Measurements from ENCODE around the gene PRDM16. TPM values are rescaled to one million over a fixed set of nuclear protein-coding genes. Genes with fewer than 3 reads are reported as not detected.

The PRDM16 gene
- total RNA-seq, 1 donor from 2014 or later = 5.6 TPM

DNA sequence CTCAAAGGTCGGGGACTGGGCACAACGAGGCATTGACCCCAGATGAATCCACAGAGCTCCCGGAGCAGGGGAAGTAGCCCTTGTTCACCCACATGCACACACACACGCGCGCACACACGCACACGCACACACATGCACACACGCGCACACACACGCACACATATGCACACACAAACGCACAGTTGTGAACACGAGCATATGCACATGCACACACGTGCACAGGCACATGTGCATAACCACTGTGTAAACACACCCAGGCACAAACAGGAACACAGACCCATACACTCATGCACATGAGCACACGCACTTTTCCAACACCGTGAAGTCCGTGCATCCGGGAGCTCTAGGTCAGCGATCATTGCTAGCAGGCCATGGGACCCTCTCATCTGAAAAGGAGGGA, 208.6 kb downstream of the PRDM16 start:
- Histone ChIP-seq H3K36me3 (ENCODE audit: control insufficient read depth, insufficient read depth, low read length) (no peaks in the 10 kb centered on the region), H3K4me3 (ENCODE audit: low read depth, low read length) (no peak overlapping the region), H3K27me3 (ENCODE audit: control insufficient read depth, insufficient read depth, low read length) (no peaks in the 10 kb centered on the region)
- TF ChIP-seq, protein P1, sequence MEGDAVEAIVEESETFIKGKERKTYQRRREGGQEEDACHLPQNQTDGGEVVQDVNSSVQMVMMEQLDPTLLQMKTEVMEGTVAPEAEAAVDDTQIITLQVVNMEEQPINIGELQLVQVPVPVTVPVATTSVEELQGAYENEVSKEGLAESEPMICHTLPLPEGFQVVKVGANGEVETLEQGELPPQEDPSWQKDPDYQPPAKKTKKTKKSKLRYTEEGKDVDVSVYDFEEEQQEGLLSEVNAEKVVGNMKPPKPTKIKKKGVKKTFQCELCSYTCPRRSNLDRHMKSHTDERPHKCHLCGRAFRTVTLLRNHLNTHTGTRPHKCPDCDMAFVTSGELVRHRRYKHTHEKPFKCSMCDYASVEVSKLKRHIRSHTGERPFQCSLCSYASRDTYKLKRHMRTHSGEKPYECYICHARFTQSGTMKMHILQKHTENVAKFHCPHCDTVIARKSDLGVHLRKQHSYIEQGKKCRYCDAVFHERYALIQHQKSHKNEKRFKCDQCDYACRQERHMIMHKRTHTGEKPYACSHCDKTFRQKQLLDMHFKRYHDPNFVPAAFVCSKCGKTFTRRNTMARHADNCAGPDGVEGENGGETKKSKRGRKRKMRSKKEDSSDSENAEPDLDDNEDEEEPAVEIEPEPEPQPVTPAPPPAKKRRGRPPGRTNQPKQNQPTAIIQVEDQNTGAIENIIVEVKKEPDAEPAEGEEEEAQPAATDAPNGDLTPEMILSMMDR (IDR thresholded peaks at IDR 0.05; ENCODE audit: insufficient read depth, low read length, poor library complexity, severe bottlenecking) = no peak
- DNase-seq (ENCODE audit: low read depth) = no peak

- TF ChIP-seq, protein P1 (IDR thresholded peaks at IDR 0.05; ENCODE audit: insufficient read depth, low read length, poor library complexity, severe bottlenecking) = no peak
- H3K36me3 ChIP-seq (ENCODE audit: control insufficient read depth, insufficient read depth, low read length) = no peaks in the 10 kb centered on the region
- no peak for DNase-seq (ENCODE audit: low read depth)
- H3K27me3 ChIP-seq (ENCODE audit: control insufficient read depth, insufficient read depth, low read length) = peaks cover 7% of the 10 kb centered on the region
- H3K4me3 ChIP-seq (ENCODE audit: low read depth, low read length) = no peak overlapping the region
Observed at GRCh38 chr1:3278416-3279181, 209.6 kb downstream of the PRDM16 start.

- H3K27me3 ChIP-seq (ENCODE audit: control insufficient read depth, insufficient read depth, low read length) = peaks cover 11% of the 10 kb centered on the region
- TF ChIP-seq, protein P1 (IDR thresholded peaks at IDR 0.05; ENCODE audit: insufficient read depth, low read length, poor library complexity, severe bottlenecking) = no peak
- no peak for DNase-seq (ENCODE audit: low read depth)
Observed at GRCh38 chr1:3279182-3279470, 210.1 kb downstream of the PRDM16 start.

DNA sequence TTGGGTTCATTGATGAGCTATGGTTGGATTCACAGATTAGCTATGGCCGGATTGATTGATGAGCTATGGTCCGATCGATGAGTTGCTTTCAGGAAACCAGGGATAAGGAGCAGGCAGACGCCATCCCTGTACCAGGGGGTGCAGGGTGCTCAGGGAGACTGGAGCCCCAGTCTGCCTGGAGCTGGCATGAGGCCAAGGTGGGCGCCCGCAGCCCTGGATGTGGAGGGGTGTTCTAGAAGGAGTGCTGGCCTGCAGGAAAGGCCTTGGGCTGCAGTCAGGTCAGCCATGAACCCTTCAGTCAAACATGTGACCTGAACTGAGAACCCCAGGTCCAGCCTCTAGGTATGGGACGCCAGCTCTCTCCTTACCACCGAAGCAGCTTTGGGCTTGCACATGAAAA, 212.7 kb downstream of the PRDM16 start:
- peaks cover 15% of the 10 kb centered on the region for H3K27me3 ChIP-seq (ENCODE audit: control insufficient read depth, insufficient read depth, low read length)
- H3K36me3 ChIP-seq (ENCODE audit: control insufficient read depth, insufficient read depth, low read length) = no peaks in the 10 kb centered on the region
- TF ChIP-seq, protein P1 (IDR thresholded peaks at IDR 0.05; ENCODE audit: insufficient read depth, low read length, poor library complexity, severe bottlenecking) = no peak
- no peak for DNase-seq (ENCODE audit: low read depth)
- H3K4me3 ChIP-seq (ENCODE audit: low read depth, low read length) = no peak overlapping the region

More at GRCh38 chr1:3279182-3279470, 210.1 kb downstream of the PRDM16 start:
- Histone ChIP-seq H3K4me3 (ENCODE audit: low read depth, low read length) (no peak overlapping the region), H3K36me3 (ENCODE audit: control insufficient read depth, insufficient read depth, low read length) (no peaks in the 10 kb centered on the region)

GRCh38 chr1:3282186-3282585, 213.2 kb downstream of the PRDM16 start:
- Histone ChIP-seq H3K27me3 (ENCODE audit: control insufficient read depth, insufficient read depth, low read length) (peaks cover 15% of the 10 kb centered on the region), H3K36me3 (ENCODE audit: control insufficient read depth, insufficient read depth, low read length) (no peaks in the 10 kb centered on the region), H3K4me3 (ENCODE audit: low read depth, low read length) (no peak overlapping the region)
- DNase-seq (ENCODE audit: low read depth) = no peak
- TF ChIP-seq, protein P1 (IDR thresholded peaks at IDR 0.05; ENCODE audit: insufficient read depth, low read length, poor library complexity, severe bottlenecking) = no peak

Data from kidney epithelial cell (primary cell).